GM12872 (cell line): ENCODE measurements around the gene TOB2.

ENCODE experiments used
- TF ChIP-seq, protein P1 (sequence below): IDR thresholded peaks from 3 replicates; pipeline ENCODE4 v1.5.1; 2011; ENCODE audit warnings: low read depth, mild to moderate bottlenecking, low read length, moderate library complexity; ENCODE audit not compliant: insufficient read depth

TOB2 gene

DNA sequence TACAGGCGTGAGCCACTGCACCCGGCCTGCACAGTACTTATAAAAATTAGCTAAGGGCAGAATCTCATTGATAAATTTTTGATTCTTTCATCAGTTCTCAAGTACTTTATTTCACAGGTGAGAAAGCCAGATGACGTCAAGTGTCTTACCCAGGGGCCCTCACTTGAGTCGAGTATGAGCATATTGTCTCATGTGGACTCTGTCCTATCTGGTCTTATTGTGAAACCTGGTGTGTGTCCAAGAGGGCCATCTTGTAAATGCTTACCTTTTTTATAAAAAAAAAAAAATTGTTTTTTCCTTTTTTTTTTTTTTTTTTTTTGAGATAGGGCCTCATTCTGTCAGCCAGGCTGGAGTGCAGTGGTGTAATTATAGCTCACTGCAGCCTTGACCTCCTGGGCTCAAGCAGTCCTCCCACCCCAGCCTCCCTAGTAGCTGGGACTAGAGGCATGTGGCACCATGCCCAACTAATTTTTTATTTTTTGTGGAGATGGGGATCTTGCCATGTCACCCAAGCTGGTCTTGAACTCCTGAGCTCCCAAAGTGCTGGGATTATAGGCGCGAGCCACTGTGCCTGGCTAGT lies 28.4 kb upstream of the TOB2 start:
- TF ChIP-seq, protein P1, sequence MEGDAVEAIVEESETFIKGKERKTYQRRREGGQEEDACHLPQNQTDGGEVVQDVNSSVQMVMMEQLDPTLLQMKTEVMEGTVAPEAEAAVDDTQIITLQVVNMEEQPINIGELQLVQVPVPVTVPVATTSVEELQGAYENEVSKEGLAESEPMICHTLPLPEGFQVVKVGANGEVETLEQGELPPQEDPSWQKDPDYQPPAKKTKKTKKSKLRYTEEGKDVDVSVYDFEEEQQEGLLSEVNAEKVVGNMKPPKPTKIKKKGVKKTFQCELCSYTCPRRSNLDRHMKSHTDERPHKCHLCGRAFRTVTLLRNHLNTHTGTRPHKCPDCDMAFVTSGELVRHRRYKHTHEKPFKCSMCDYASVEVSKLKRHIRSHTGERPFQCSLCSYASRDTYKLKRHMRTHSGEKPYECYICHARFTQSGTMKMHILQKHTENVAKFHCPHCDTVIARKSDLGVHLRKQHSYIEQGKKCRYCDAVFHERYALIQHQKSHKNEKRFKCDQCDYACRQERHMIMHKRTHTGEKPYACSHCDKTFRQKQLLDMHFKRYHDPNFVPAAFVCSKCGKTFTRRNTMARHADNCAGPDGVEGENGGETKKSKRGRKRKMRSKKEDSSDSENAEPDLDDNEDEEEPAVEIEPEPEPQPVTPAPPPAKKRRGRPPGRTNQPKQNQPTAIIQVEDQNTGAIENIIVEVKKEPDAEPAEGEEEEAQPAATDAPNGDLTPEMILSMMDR = no peak

DNA sequence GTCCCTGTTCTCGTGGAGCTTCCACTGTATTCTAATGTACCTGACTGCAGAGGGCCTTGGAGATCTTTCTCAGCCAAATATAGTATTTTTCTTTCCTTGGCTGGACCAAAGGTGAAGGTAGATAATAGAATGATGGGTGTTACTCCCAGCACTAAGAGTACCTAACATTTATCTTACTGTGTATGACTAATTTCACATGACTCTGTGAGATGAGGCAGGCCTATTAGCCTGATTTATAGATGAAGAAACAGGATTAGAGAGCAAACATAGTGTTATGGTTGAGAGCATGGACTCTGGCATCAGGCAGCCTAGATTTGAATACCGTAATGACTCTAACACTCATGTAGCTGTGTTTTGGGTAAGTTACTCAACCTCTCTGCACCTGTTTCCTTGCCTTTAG lies 25.0 kb upstream of the TOB2 start:
- TF ChIP-seq, protein P1 = no peak

DNA sequence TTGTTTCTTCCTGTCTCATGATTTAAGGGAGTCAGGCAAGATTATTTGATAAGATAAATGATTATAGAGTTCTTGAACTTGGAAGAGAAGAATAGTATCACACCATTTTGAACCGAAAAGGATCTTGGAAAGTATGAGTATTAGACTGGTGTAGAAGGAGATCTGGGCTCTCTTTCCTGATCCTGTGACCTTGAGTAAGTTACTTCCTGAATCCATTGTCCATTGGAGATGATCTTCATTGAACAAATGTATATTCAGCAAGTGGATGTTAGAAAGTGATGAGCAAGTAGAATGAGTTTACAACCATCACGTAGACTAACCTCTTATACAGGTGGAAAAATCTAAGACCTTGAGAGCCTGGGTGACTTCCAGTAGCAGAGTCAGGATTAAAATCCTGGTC lies 24.3 kb upstream of the TOB2 start:
- TF ChIP-seq, protein P1 = no peak

DNA sequence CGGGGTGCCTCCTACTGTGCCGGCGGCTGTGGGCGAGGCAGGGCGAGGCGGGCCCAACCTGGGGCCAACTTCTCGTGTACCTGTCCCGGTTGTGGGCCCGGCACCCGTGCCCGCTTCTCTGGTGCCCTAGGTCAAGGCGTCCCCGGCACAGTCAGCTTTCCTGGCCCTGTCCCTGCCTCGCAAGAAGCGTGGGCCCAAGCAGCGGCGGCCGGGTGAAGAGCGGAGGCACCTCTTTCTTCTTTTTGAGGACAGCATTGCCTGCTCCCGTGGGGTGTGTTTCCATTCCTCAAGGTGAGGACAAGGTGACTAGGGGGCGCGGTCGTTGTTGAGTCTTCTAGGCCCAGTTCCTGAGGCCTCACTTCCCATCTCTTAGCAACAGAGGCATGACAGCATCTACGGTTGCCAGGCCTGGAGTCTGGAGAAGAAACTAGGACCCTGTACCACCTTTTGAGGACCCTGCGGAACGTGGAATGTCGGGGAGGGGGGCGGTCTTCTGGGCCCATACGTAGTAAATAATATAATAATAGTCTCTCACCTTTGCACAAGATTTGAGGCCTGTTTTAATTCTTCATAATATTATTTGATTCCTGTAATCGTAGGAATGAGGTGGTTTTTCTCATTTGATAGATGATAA lies 22.7 kb upstream of the TOB2 start:
- TF ChIP-seq, protein P1 = no peak

DNA sequence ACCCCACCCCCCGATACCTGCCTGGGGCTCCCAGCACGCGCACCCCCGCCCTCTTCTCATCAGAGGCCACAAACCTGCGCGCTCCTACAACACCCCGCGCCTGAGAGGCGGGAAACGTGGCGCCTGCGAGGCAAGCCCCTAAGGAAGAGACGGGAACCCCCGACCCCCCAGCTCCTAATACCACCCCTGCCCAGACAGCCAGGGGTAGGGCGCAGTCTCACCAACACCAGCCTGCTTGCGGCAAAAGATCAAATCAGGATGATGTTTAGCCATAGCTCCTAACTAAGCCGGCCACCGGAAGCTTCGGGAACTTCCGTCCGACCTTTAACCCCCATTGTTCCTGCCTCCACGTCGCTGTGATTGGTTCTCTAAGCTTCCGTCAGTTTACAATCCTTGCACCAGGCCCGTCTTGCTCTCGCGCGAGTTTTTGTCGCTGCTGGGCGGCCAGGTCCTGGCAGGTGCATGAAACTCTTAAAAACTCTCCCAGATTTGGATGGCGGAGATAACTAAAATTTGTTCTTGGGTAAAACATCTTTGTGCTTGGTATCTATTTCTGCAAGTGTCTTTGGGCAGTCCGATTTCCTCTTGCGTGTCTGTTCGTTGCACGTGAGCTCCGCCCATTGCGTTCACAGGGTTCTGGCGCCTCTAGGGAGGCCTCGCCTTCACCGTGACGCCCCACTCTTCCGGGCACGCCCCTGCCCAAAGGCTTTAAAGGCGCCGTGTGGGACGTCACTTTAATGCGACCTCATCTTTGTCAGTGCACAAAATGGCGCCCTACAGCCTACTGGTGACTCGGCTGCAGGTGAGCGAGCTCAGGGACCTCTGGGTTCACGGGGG lies 22.0 kb upstream of the TOB2 start, which contains the start of the genes ACO2 and PHF5A:
ACO2 (plus strand) TSS at position 737 of the 837 bp plus-strand sequence; CDS start at position 767, 30 bp downstream.
PHF5A (minus strand) TSS at position 312 of the 837 bp plus-strand sequence; CDS start at position 273, 39 bp downstream.
- TF ChIP-seq, protein P1 = no peak

DNA sequence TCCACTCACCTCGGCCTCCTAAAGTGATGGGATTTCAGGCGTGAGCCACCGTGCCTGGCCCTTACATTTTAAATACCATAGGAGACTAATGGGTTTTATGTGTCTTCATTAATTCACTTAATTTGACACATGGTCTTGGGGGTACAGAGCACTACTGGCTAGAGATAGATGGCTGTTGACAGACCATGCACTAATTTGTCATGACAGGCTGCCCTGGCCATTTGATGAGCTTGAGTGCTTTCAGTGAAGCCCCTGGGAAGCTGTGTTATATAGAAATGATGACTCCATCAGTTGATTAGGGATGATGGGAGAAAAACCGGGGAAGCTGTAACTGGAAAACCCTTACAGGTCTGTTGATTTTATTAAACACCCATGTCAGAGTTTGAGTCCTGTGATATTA lies 15.3 kb upstream of the TOB2 start:
- TF ChIP-seq, protein P1 = no peak

DNA sequence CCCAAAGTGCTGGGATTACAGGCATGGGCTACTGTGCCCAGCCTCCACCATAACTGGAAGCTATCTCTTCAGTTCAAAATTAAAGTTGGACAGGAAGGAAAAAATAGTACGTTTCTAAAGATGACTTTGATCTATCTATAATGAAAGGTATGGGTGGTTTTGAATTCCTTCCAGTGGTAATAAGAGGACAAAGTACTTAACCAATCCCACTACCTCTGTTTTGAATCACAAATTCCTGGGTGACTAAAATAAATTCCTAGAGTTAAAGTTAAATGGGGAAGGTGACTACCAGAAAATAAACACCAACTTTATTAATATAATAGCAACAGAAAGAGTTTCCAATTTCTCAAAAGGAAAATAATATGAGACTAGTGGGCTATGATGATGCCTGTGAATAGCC lies 12.8 kb upstream of the TOB2 start:
- TF ChIP-seq, protein P1 = no peak
